Stimulated activated CD4-positive, alpha-beta T cell treated with anti-CD3 and anti-CD28 coated beads, Interleukin-2, amount 100 ng/mL, for 4 hours (primary cell): Measurements from ENCODE around the gene LARGE1.

Source experiments
- DNase-seq: peaks from one replicate; pipeline ENCODE4 v3.0.0-alpha.2; 2020; ENCODE audit warnings: low read depth

Gene LARGE1

GRCh38 chr22:33853200-33854097 lies 66.8 kb downstream of the LARGE1 start:
- peak; percentile 7 for DNase-seq

GRCh38 chr22:33851821-33852384 lies 68.4 kb downstream of the LARGE1 start:
- DNase-seq, result no peak

DNA sequence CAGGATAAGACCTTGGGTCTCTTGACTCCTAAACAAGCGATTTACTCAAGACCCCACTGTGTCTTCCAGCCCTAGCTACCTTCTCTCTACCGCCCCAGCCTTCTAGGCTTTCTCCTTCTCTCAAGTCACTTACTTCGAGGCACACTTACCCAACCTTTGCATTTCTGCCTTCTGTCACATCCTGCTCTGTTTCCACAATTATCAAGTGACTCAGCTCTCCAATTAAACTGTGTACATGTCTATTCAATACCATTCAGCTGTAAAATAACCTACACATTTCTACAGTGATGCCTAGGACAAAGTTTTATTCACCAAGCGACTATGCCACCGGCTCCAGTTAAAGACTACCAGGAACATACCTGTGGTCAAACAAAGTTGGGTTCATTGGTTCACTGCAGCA lies 69.0 kb downstream of the LARGE1 start:
- DNase-seq, result no peak

- no peak for DNase-seq
Observed at GRCh38 chr22:33850724-33851123, 69.6 kb downstream of the LARGE1 start.

GRCh38 chr22:33850193-33850592 lies 70.1 kb downstream of the LARGE1 start:
- no peak for DNase-seq

DNA sequence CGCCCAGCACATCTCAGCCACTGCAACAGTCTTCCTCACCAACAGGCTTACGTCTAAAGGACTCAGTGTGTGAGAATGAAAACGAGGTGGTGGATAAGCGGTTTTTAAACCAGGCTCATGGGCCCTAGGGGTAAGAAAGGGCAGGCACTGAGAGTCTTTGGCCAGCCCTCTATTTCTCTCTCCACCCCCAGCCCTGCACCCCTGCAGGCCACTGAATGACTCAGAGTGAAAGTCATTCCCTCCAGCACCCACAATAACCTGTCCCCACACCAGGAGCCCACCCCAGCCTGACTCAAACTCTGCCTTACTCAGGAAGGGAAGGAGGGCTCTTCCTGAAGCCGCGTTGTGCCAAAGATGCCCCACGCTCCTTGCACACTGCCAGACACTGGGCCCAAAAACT lies 72.0 kb downstream of the LARGE1 start:
- no peak for DNase-seq

DNA sequence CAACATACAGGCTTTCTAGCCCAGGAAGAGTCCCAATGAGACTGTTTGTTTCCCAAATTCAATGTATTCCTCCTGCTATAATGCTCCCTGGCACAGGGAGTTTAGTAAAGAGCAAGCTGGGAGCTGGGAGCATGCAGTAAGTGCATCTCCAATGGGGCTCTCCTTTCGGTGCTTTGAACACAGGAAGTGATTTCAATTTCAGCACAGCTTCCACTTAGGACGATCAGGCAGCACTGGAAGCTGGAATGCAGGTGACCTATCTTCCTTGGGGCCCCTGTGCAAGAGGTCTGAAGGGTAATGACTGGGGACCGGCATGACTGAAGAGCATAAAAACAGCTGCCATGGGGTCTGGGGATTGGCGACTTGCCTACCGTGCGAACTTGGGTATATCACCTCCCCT lies 76.0 kb downstream of the LARGE1 start:
- no peak for DNase-seq

DNA sequence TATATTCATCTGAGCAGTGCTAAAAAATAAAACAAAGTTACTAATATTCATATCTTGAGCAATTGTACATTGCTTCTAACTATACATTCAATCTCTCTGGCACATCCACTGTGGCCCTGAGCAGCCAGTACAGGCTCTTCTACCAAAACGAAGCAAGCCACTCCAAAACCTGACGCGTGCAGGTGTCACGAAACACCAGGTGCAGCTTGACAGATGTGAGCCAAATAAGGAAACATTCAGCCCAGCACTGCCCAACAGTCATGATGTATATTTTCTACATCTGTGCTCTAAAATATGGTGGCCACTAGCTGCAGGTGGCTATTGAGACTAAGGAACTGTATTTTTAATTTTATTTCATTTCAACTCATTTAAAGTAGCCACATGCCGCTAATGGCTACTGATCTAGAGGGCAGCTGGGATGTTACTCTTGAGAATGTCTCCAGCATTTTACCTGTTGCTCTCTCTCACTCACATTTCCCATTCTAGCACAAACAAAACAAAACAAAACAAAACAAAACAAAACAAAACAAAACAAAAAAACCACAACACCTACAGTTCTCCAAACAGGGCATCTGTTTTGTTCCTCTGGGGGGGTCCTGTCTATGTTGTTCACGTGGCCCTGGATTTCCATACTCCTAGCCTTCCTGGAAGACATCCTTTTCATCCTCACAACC lies 77.7 kb downstream of the LARGE1 start:
- DNase-seq, result no peak

DNA sequence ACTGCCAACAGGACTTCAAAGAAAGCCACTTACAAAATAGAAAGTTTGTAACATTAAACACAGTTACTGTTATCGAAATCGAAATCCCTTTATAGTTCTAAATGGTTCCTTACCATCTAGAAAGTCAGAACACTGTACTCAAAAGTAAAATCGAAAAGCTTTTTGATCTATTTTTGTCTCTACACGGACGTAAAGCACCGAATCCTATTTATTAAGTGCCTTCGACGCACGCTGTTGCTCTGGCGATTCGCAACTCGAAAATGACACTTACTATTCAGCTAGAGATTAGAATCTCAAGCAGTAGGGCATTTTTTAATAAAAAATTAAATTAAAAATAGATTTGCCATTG lies 78.3 kb downstream of the LARGE1 start:
- no peak for DNase-seq

- DNase-seq, result no peak
Observed at GRCh38 chr22:33841281-33842005, 78.8 kb downstream of the LARGE1 start.

GRCh38 chr22:33838644-33839043 lies 81.6 kb downstream of the LARGE1 start:
- DNase-seq, result no peak

GRCh38 chr22:33837826-33838225 lies 82.5 kb downstream of the LARGE1 start:
- DNase-seq, result no peak

DNA sequence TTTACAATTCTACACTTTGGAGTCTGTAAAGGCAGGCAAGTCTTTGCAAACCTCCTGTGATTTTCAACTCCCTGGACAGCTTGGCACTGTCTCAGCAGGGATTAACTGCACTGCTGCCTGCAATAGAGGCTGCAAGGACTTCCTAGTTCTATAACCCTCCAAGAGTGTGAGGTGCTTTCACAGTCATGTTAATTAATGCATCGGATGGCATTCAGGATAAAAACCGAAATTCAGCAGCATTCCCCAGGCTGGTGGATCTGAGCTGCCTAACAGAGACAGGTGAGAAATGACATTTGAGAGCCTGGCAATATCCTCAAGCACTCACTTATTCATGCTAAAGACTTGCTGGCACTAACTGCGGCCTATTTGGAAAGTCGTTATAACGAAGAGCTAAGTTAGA lies 85.0 kb downstream of the LARGE1 start:
- no peak for DNase-seq

- DNase-seq, result no peak
Observed at GRCh38 chr22:33832558-33833151, 87.6 kb downstream of the LARGE1 start.

DNA sequence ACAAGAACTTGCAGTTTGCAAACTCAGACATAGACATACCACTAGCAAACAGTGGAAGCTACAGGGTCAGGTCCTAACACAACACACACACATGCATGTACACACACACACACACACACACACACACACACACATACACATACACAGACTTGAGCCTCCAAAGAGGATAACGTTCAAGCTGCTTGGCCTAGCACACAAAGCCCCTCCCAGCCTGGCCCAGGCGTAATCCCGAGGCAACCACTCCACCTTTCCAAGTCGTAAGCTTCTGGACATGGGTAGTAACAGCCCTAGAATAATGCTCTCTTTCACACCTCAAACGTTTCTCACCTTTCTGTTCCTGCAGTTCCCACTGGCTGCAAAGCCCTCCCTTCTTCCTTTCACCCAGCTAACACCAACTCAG lies 88.6 kb downstream of the LARGE1 start:
- no peak for DNase-seq

DNA sequence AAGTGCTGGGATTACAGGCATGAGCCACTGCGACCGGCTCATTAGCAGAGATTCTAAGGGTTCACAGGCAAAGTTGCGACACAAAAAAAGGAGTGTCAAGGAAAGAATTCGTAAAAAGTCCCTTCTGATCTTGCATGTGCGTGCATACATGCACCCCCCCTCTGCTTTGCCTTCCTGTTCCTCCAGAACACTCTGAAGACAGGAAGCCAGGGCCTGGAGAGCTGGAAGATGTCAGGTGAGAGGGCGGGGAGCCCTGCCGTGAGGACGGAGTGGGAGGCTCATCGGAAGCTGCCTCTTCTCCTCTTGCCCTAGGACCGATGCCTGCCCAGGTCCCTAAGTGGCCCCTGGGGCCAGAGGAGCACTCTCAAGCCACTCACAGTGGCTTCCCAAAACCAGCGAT lies 89.1 kb downstream of the LARGE1 start:
- DNase-seq, result no peak

- no peak for DNase-seq
Observed at GRCh38 chr22:33829546-33830280, 90.6 kb downstream of the LARGE1 start.

- DNase-seq, result no peak
Observed at GRCh38 chr22:33828302-33828701, 92.0 kb downstream of the LARGE1 start.

DNA sequence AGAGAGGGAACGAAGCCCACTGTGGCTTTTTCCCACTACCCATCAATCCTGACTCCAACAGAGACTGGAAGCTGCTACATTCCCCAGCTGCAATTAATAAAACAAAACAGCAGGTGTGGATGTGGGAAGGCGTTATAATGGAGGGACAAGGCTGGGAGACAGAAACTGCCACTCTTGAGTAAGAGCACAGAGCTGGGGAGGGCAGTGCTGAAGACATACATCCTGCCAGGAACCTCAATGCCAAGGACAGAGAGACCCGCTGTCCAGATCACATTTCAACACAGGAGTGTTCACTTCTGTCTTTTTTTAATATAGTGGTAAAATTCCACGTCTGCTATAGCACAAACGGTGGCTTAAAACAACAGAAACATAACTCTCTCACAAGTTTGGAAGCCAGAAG lies 94.5 kb downstream of the LARGE1 start:
- DNase-seq, result no peak

- no peak for DNase-seq
Observed at GRCh38 chr22:33823552-33823951, 96.7 kb downstream of the LARGE1 start.

- DNase-seq, result no peak
Observed at GRCh38 chr22:33821290-33821689, 99.0 kb downstream of the LARGE1 start.

- no peak for DNase-seq
Observed at GRCh38 chr22:33819743-33820142, 100.5 kb downstream of the LARGE1 start.
